ENCODE data around the gene PPP6R2.

Gene PPP6R2

DNA sequence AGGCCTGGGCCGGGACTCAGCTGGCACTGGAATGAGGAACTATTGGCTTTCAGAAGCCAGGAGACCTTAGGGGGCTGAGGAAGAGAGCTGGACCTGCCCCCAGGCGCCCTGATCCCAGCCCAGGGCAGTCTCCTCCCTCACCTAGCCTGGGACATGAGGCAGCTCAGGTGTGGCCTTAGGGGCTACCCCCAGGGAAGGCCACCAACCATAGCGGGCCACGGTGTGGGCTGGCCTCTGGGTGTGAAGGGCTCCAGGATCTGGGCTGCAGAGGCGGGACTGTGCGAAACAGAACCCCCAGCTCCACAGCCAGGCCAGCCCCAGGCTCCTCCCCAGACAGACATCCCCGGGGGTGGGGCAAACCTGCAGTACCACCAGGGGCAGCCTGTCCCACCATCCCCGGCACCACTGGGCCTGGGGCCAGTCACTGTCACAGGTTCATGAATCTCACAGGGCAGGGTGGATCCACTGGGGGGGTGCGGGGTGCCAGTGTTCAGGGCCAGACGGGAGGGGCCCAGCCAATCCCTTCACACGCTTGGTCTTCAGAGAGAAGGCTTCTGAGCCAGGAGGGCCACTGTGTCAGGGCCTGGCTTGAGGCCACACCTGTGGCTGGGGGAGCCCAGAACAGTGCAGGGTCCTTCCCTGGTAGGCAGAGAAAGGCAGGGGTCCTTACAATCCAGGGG lies 39.1 kb upstream of the PPP6R2 start:
- TF ChIP-seq CTCF (IDR thresholded peaks at IDR 0.05) = no peak

- TF ChIP-seq CTCF (IDR thresholded peaks at IDR 0.05) = no peak
Measured at GRCh38 chr22:50304528-50305392, 38.4 kb upstream of the PPP6R2 start.

- no peak for TF ChIP-seq CTCF (IDR thresholded peaks at IDR 0.05)
Measured at GRCh38 chr22:50305393-50305922, 37.7 kb upstream of the PPP6R2 start.

GRCh38 chr22:50305923-50306566 lies 37.1 kb upstream of the PPP6R2 start:
- no peak for TF ChIP-seq CTCF (IDR thresholded peaks at IDR 0.05)

GRCh38 chr22:50306753-50307749 lies 36.1 kb upstream of the PPP6R2 start, which contains the start of gene PLXNB2:
PLXNB2 (minus strand) TSS chr22:50307646; CDS start chr22:50290584, 17,062 bp downstream.
- TF ChIP-seq CTCF (IDR thresholded peaks at IDR 0.05) = no peak

- no peak for TF ChIP-seq CTCF (IDR thresholded peaks at IDR 0.05)
Measured at GRCh38 chr22:50307890-50308596, 35.1 kb upstream of the PPP6R2 start.
